ENCODE results near the gene KRTAP4-7. TPM values are rescaled to one million over a fixed set of nuclear protein-coding genes. Genes with fewer than 3 reads are reported as not detected.
"Not testable (repeated sequence)": the region's sequence is repeated elsewhere in the genome, so short reads cannot be mapped to it uniquely, and the experiment has no call there.

KRTAP4-7 gene
- total and polyA plus RNA-seq, 4 donors = not detected

GRCh38 chr17:41054025-41054424, 29.9 kb upstream of the KRTAP4-7 start:
- Histone ChIP-seq H3K4me1 (ENCODE audit: control insufficient read depth, insufficient read depth, low read length) (no peaks in the 10 kb centered on the region), H3K4me3 (ENCODE audit: low read depth, low read length) (no peak overlapping the region), H3K27ac (ENCODE audit: low read depth, low read length) (no peak overlapping the region), H3K27me3 (ENCODE audit: control insufficient read depth, insufficient read depth, low read length) (no peaks in the 10 kb centered on the region), H3K36me3 (ENCODE audit: control insufficient read depth, insufficient read depth, low read length) (no peaks in the 10 kb centered on the region), H3K9me3 (ENCODE audit: control insufficient read depth, insufficient read depth, low read length) (no peaks in the 10 kb centered on the region)
- WGBS (ENCODE audit: insufficient coverage) = 90% methylated on average over 3 of the region's 4 CpGs
- no peak for DNase-seq (ENCODE audit: low read depth in 4 of 6, low spot score in 6 of 6)

DNA sequence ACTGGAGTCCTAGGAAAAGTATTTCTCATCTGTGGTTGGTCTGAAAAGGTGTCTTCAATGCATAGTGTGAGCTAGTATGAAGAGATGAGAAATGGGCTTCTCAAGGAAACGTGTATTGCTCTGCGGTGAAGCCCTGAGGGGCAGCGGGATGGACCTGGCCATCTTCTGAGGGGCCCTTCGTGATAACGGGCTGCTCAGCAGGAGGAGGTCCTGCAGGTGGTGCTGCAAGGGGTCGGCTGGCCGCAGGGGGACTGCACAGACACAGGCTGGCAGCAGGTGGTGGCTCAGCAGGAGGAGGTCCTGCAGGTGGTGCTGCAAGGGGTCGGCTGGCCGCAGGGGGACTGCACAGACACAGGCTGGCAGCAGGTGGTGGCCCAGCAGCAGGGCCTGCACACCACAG, 29.4 kb upstream of the KRTAP4-7 start:
- not testable (repeated sequence) for H3K27me3 ChIP-seq (ENCODE audit: control insufficient read depth, insufficient read depth, low read length); H3K9me3 ChIP-seq (ENCODE audit: control insufficient read depth, insufficient read depth, low read length); H3K4me3 ChIP-seq (ENCODE audit: low read depth, low read length); H3K36me3 ChIP-seq (ENCODE audit: control insufficient read depth, insufficient read depth, low read length); H3K4me1 ChIP-seq (ENCODE audit: control insufficient read depth, insufficient read depth, low read length); H3K27ac ChIP-seq (ENCODE audit: low read depth, low read length); DNase-seq (ENCODE audit: low read depth in 4 of 6, low spot score in 6 of 6)
- 77% methylated on average over 7 of the region's 9 CpGs for WGBS (ENCODE audit: insufficient coverage)

- not testable (repeated sequence) for H3K9me3 ChIP-seq (ENCODE audit: control insufficient read depth, insufficient read depth, low read length); H3K4me1 ChIP-seq (ENCODE audit: control insufficient read depth, insufficient read depth, low read length); H3K27me3 ChIP-seq (ENCODE audit: control insufficient read depth, insufficient read depth, low read length); H3K4me3 ChIP-seq (ENCODE audit: low read depth, low read length); DNase-seq (ENCODE audit: low read depth in 4 of 6, low spot score in 6 of 6); H3K36me3 ChIP-seq (ENCODE audit: control insufficient read depth, insufficient read depth, low read length); H3K27ac ChIP-seq (ENCODE audit: low read depth, low read length)
- no CpG with 5 or more reads among the region's 6 CpGs for WGBS (ENCODE audit: insufficient coverage)
Measured at GRCh38 chr17:41055130-41055529, 28.8 kb upstream of the KRTAP4-7 start, which contains the start of gene KRTAP2-2. Gene KRTAP2-2, minus strand, starts transcription at chr17:41055230. Its CDS starts 19 bp downstream, at chr17:41055211.

DNA sequence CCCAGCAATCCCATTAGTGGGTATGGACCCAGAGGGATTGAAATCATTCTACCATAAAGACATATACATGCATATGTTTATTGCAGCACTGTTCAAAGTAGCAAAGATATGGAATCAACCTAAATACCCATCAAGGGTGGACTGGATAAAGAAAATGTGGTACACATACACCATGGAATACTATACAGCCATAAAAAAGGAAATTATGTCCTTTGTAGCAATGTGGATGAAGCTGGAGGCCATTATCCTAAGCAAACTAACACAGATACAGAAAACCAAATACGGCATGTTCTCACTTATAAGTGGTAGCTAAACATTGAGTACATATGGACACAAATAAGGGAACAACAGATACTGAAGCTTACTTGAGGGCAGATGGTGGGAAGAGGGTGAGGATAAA, 26.4 kb upstream of the KRTAP4-7 start:
- WGBS (ENCODE audit: insufficient coverage) = no CpG with 5 or more reads among the region's 1 CpG
- H3K27me3 ChIP-seq (ENCODE audit: control insufficient read depth, insufficient read depth, low read length) = no peaks in the 10 kb centered on the region

DNA sequence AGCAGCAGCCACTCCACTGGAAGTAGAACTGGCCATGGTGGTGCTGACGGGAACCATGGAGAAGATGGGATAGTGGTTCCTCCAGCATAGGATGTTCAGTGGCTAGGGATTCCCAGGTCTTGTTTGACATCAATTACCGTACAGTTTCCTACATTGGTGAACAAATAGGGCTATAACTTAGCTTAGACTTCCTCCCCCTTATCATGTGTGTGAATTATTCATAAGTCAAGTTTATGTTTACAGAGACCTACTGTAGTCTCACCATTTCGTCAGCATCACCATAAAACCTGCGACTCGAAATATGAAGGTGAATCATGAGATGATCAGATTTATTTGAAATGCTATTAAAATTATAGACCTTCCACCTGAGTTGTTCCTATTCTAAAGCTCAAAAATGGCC, 25.2 kb upstream of the KRTAP4-7 start:
- Histone ChIP-seq H3K36me3 (ENCODE audit: control insufficient read depth, insufficient read depth, low read length) (no peaks in the 10 kb centered on the region), H3K4me1 (ENCODE audit: control insufficient read depth, insufficient read depth, low read length) (no peaks in the 10 kb centered on the region), H3K27me3 (ENCODE audit: control insufficient read depth, insufficient read depth, low read length) (no peaks in the 10 kb centered on the region), H3K4me3 (ENCODE audit: low read depth, low read length) (no peak overlapping the region), H3K9me3 (ENCODE audit: control insufficient read depth, insufficient read depth, low read length) (no peaks in the 10 kb centered on the region), H3K27ac (ENCODE audit: low read depth, low read length) (no peak overlapping the region)
- WGBS (ENCODE audit: insufficient coverage) = no CpG with 5 or more reads among the region's 5 CpGs
- DNase-seq (ENCODE audit: low read depth in 4 of 6, low spot score in 6 of 6) = no peak

More for the DNA sequence above, 26.4 kb upstream of the KRTAP4-7 start:
- Histone ChIP-seq H3K36me3 (ENCODE audit: control insufficient read depth, insufficient read depth, low read length) (no peaks in the 10 kb centered on the region), H3K4me1 (ENCODE audit: control insufficient read depth, insufficient read depth, low read length) (no peaks in the 10 kb centered on the region), H3K9me3 (ENCODE audit: control insufficient read depth, insufficient read depth, low read length) (no peaks in the 10 kb centered on the region), H3K27ac (ENCODE audit: low read depth, low read length) (no peak overlapping the region), H3K4me3 (ENCODE audit: low read depth, low read length) (no peak overlapping the region)
- no peak for DNase-seq (ENCODE audit: low read depth in 4 of 6, low spot score in 6 of 6)

GRCh38 chr17:41059276-41060051, 24.5 kb upstream of the KRTAP4-7 start:
- not testable (repeated sequence) for H3K4me3 ChIP-seq (ENCODE audit: low read depth, low read length)

GRCh38 chr17:41060052-41060604, 23.8 kb upstream of the KRTAP4-7 start, which contains the start of gene KRTAP2-3:
Gene KRTAP2-3, minus strand, starts transcription at chr17:41060114. Its CDS starts 64 bp downstream, at chr17:41060050.
- 80% methylated on average over 4 of the region's 6 CpGs for WGBS (ENCODE audit: insufficient coverage)

More at GRCh38 chr17:41059276-41060051, 24.5 kb upstream of the KRTAP4-7 start:
- not testable (repeated sequence) for H3K9me3 ChIP-seq (ENCODE audit: control insufficient read depth, insufficient read depth, low read length); H3K27me3 ChIP-seq (ENCODE audit: control insufficient read depth, insufficient read depth, low read length); H3K4me1 ChIP-seq (ENCODE audit: control insufficient read depth, insufficient read depth, low read length); H3K36me3 ChIP-seq (ENCODE audit: control insufficient read depth, insufficient read depth, low read length); DNase-seq (ENCODE audit: low read depth in 4 of 6, low spot score in 6 of 6); H3K27ac ChIP-seq (ENCODE audit: low read depth, low read length)
- 42% methylated on average over 6 of the region's 31 CpGs for WGBS (ENCODE audit: insufficient coverage)

DNA sequence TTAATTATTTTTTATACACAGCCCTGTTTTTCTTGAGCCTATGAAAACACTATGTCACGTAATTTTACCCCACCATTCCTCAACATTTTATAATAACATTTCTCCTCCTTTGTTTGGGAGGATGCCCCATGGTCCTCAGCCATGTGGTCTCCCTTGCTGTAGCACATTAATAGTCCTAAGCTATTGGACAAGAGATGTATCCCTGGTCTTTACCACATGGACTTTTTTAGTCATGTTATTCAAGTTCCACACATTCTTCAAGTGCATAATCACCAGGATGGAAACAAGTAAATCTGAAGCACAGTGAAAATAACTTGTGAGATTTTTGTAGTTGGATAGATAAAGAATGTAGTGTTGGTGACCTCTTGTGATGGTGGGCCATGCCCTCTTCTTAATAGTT, 22.0 kb upstream of the KRTAP4-7 start:
- no peaks in the 10 kb centered on the region for H3K9me3 ChIP-seq (ENCODE audit: control insufficient read depth, insufficient read depth, low read length)
- 60% methylated on average over 1 of the region's 1 CpG for WGBS (ENCODE audit: insufficient coverage)
- no peaks in the 10 kb centered on the region for H3K27me3 ChIP-seq (ENCODE audit: control insufficient read depth, insufficient read depth, low read length)
- H3K4me1 ChIP-seq (ENCODE audit: control insufficient read depth, insufficient read depth, low read length) = no peaks in the 10 kb centered on the region
- no peak overlapping the region for H3K4me3 ChIP-seq (ENCODE audit: low read depth, low read length)
- no peaks in the 10 kb centered on the region for H3K36me3 ChIP-seq (ENCODE audit: control insufficient read depth, insufficient read depth, low read length)
- no peak for DNase-seq (ENCODE audit: low read depth in 4 of 6, low spot score in 6 of 6)
- H3K27ac ChIP-seq (ENCODE audit: low read depth, low read length) = no peak overlapping the region

More at GRCh38 chr17:41060052-41060604, 23.8 kb upstream of the KRTAP4-7 start, which contains the start of gene KRTAP2-3:
- Histone ChIP-seq H3K4me3 (ENCODE audit: low read depth, low read length) (no peak within 1 kb of the TSS), H3K27me3 (ENCODE audit: control insufficient read depth, insufficient read depth, low read length) (no peaks in the 10 kb centered on the region), H3K27ac (ENCODE audit: low read depth, low read length) (no peak within 1 kb of the TSS), H3K4me1 (ENCODE audit: control insufficient read depth, insufficient read depth, low read length) (no peaks in the 10 kb centered on the region), H3K36me3 (ENCODE audit: control insufficient read depth, insufficient read depth, low read length) (no peaks in the 10 kb centered on the region), H3K9me3 (ENCODE audit: control insufficient read depth, insufficient read depth, low read length) (no peaks in the 10 kb centered on the region)
- no peak for DNase-seq (ENCODE audit: low read depth in 4 of 6, low spot score in 6 of 6)

DNA sequence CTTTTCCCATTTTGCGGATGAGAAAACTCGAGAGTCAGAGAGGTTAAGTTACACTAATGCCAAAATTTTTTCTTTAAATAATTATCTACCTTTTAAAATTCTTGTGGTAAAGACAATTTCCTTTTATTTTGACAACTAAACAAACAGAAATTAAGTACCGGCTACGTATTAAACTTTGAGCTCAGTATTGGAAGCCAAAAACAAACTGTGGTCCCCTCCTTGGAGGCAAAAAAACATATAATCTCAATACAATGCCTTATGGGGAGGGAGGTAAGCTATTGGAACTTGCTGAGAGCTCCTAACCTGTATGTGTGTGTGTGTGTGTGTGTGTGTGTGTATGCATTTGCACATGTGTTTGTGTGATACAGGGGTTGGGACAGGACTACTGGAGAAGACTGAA, 20.5 kb upstream of the KRTAP4-7 start:
- Histone ChIP-seq H3K27ac (ENCODE audit: low read depth, low read length) (no peak overlapping the region), H3K36me3 (ENCODE audit: control insufficient read depth, insufficient read depth, low read length) (no peaks in the 10 kb centered on the region), H3K4me1 (ENCODE audit: control insufficient read depth, insufficient read depth, low read length) (no peaks in the 10 kb centered on the region), H3K9me3 (ENCODE audit: control insufficient read depth, insufficient read depth, low read length) (no peaks in the 10 kb centered on the region), H3K4me3 (ENCODE audit: low read depth, low read length) (no peak overlapping the region), H3K27me3 (ENCODE audit: control insufficient read depth, insufficient read depth, low read length) (no peaks in the 10 kb centered on the region)
- DNase-seq (ENCODE audit: low read depth in 4 of 6, low spot score in 6 of 6) = no peak
- WGBS (ENCODE audit: insufficient coverage) = no CpG with 5 or more reads among the region's 4 CpGs

DNA sequence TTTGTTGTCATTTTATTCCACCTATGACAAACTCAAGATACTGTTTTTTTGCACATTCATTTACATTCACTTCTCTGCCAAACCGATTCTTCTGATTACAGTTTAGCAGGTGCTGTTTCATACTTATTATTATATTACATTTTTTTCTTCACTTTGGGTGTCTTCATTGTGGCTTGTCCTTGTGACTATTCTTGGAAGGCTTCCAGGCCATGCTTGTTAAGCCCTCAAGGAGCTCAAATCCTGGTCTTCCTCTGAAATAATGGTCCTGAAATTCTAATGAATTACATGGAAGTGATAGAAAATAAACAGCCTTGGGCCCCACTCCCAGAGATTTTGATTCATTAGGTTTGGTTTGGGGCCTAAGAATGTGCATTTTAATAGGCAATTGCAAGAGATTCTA, 19.6 kb upstream of the KRTAP4-7 start:
- no peaks in the 10 kb centered on the region for H3K4me1 ChIP-seq (ENCODE audit: control insufficient read depth, insufficient read depth, low read length)
- no peak for DNase-seq (ENCODE audit: low read depth in 4 of 6, low spot score in 6 of 6)
- no CpG with 5 or more reads among the region's 1 CpG for WGBS (ENCODE audit: insufficient coverage)
- H3K27ac ChIP-seq (ENCODE audit: low read depth, low read length) = no peak overlapping the region
- no peaks in the 10 kb centered on the region for H3K9me3 ChIP-seq (ENCODE audit: control insufficient read depth, insufficient read depth, low read length)
- no peaks in the 10 kb centered on the region for H3K27me3 ChIP-seq (ENCODE audit: control insufficient read depth, insufficient read depth, low read length)
- no peaks in the 10 kb centered on the region for H3K36me3 ChIP-seq (ENCODE audit: control insufficient read depth, insufficient read depth, low read length)
- H3K4me3 ChIP-seq (ENCODE audit: low read depth, low read length) = no peak overlapping the region

Measured in spinal cord (tissue), 10 donors.